ENCODE data around the gene NUP35.

The NUP35 gene, protein sequence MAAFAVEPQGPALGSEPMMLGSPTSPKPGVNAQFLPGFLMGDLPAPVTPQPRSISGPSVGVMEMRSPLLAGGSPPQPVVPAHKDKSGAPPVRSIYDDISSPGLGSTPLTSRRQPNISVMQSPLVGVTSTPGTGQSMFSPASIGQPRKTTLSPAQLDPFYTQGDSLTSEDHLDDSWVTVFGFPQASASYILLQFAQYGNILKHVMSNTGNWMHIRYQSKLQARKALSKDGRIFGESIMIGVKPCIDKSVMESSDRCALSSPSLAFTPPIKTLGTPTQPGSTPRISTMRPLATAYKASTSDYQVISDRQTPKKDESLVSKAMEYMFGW

GRCh38 chr2:183124222-183124956 lies at the start of gene NUP35:
TSS of gene NUP35 (plus strand) at chr2:183124443. CDS start at chr2:183124458, 15 bp downstream.
- in situ Hi-C loops (cut with HindIII; ENCODE audit: low sequenced_read_pairs): no loop called here

GRCh38 chr2:183078163-183078463 lies 46.1 kb upstream of the NUP35 start:
- in situ Hi-C loops (cut with HindIII; ENCODE audit: low sequenced_read_pairs): no loop called here

DNA sequence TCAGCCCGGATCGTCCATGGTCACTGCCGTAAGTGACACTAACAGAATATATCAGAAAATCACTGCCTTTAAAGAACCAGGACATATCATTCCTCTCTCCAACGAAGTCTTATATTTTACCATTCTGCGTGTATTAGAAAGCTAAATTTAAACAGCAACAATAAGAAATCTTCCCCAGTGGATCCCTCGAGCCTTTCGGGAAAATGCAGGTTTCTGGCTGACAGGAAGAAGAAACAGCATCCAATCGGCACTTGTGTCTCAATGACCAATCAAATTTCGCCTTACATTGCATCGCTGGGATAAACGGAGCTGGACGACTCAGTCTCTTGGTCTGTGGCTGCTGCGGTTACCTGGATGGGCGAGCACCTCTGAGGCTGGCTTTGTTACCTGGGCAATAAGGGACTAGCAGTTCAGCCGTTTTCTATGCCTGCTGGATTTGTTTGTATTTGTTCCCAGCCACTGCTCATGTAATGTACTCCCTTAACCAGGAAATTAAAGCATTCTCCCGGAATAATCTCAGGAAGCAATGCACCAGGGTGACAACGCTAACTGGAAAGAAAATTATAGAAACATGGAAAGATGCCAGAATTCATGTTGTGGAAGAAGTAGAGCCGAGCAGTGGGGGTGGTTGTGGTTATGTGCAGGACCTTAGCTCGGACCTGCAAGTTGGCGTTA lies 45.6 kb upstream of the NUP35 start, which contains the start of gene DUSP19:
Gene DUSP19, plus strand, starts transcription at position 284 of the 675 bp plus-strand sequence. Its CDS starts 187 bp downstream, at position 471.
- in situ Hi-C loops (cut with HindIII; ENCODE audit: low sequenced_read_pairs): no loop called here

DNA sequence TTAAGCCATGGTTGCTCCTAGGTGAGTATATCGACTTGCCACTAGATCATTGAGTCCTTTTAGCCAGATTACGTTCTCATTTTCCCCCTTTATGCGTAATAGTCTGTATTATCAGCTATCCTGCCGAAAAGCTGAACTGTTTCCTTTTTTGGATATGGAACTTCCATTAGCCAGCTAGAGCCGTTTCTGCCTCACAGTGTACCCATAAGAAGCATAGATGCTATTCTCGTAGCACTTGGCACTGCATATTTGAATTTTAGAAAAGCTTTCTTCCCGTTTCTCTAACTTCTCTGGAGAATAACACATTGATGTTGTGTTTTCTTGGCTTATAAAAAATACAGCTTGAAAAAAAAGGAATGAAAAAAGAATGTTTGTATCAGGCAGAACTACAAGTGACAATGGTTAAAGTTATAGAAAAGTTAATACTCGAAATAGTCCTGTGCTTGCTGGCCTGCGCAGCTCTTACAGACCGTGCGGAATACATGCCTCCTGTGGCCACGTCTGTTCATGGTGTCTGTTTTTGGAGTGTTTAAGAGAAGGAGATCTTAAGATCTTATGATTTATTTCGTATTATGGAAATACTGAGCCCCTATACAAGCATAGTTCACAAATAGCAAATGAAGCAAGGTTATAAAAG lies 45.0 kb upstream of the NUP35 start:
- in situ Hi-C loops (cut with HindIII; ENCODE audit: low sequenced_read_pairs): no loop called here

GRCh38 chr2:183081911-183082310 lies 42.3 kb upstream of the NUP35 start:
- in situ Hi-C loops (cut with HindIII; ENCODE audit: low sequenced_read_pairs): no loop called here

GRCh38 chr2:183088061-183088460 lies 36.2 kb upstream of the NUP35 start:
- in situ Hi-C loops (cut with HindIII; ENCODE audit: low sequenced_read_pairs): no loop called here

DNA sequence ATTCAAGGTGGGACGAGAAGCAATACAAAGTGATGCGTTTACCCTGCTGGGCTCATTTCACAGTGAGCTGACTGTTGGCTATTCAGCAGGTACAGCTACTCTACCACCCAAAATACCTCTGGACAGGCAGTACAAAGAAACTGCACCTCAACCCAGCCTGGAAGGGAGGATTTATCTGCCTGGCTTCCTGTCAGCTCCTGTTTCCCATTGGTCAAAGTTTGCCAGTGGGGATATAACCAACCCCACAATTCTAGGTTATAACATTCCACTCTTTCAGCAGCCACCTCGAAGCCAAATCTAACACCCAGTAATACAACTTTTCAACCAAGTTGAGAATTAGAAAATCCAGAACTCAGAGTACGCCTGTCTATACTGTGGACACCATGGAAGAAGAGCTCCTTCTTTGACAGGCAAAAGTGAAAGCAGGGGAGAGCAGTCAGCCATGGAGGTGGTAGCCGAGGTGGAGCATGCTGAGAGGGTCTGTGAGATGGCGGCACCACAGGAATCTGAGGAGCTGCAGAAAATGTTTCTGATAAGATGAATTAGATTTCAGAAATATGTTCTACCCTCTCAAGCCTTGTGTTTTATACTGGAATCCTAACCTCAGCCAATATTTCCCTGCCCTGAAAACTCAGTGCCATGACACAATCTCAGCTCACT lies 34.9 kb upstream of the NUP35 start:
- in situ Hi-C loops (cut with HindIII; ENCODE audit: low sequenced_read_pairs): no loop called here

- in situ Hi-C loops (cut with HindIII; ENCODE audit: low sequenced_read_pairs): no loop called here
Measured at GRCh38 chr2:183091318-183091953, 32.8 kb upstream of the NUP35 start.

DNA sequence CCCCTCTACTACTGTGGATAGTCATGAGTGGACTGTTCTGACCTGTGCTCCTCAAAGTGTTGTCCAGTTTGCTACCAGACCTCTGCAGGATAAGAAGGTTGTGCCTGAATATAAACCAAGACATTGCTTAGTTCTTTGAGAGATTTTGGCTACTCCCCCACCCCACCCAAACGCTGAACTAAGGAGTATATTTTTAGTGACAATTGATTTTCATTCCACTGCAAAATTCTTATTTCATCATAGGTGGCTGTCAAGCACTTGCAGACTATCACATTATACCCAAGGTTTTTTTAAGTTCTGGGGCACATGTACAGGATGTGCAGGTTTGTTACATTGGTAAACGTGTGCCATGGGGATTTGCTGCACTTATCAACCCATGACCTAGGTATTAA lies 32.3 kb upstream of the NUP35 start:
- in situ Hi-C loops (cut with HindIII; ENCODE audit: low sequenced_read_pairs): no loop called here

DNA sequence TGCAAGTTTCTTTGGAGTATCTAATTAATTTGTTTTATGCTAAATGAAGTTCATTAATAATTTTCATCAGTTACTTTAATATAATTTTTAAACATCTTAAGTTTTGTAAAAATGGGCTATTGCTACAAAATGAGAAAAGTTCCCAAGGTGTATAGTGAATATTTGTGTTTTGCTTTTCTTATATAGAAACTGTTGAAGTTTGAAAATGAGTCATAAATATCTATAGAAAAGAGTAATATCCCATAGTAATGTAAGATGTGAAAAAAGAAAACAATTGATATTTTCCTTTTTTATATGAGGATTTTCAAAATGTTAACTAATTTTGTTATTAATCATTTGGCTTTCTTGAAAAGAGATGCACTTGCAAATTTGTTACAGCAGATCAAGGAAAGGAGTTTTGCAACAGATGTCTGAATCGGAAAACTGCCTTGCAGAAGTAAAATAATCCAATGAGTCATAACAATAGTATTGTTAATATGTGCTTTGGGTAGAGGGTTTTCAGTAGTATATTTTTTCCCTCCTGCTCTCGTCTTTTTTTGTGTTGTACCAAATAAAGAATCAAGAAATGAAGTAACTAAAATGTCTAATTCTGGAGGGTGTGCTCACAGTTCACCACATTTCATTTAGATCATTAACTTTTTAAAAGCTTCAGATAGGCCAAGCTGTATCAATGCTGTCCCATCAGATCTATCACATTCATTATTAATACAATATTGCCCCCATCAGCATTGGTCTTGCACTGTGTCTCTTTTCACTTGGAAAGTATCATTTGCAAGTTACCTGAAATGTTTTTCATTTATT lies 30.2 kb upstream of the NUP35 start:
- in situ Hi-C loops (cut with HindIII; ENCODE audit: low sequenced_read_pairs): no loop called here

GRCh38 chr2:183105402-183106134 lies 18.7 kb upstream of the NUP35 start:
- in situ Hi-C loops (cut with HindIII; ENCODE audit: low sequenced_read_pairs): no loop called here

DNA sequence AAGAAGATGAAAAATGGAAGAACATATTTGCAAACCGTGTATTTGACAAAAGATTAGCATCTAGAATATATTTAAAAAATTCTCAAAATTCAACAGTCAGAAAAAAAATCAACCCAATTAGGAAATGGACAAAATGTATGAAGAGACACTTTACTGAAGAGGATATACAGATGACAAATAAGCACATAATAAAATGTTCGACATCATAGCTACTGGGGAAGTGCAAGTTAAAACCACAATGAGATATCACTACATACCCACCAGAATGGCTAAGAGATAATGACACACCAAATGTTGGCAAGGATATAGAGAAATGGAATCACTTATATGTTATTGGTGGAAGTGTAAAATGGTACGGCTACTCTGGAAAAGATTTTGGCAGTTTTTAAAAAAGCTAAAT lies 11.7 kb upstream of the NUP35 start:
- in situ Hi-C loops (cut with HindIII; ENCODE audit: low sequenced_read_pairs): no loop called here

DNA sequence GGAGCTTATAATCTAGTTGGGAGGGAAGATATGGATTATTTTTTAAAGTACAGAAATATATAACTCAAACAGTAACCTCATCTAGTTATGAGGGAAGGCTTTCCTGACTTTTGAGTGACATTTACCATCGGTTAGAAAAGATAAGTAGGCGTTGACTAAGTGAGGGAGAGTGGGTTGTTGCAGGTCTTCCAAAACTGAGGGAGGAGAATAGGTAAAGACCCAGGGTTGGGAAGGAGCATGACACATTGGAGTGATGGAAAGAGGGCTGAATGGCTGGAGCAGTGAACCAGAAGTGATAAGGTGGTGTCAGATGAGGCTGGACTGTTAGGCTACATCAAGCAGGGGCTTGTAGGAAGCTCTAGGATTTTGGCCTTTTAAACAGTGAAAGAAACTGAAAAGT lies 10.6 kb upstream of the NUP35 start:
- in situ Hi-C loops (cut with HindIII; ENCODE audit: low sequenced_read_pairs): no loop called here

GRCh38 chr2:183117226-183117625 lies 7.0 kb upstream of the NUP35 start:
- in situ Hi-C loops (cut with HindIII; ENCODE audit: low sequenced_read_pairs): no loop called here

- in situ Hi-C loops (cut with HindIII; ENCODE audit: low sequenced_read_pairs): no loop called here
Measured at GRCh38 chr2:183123117-183123958, 905 bp upstream of the NUP35 start.

DNA sequence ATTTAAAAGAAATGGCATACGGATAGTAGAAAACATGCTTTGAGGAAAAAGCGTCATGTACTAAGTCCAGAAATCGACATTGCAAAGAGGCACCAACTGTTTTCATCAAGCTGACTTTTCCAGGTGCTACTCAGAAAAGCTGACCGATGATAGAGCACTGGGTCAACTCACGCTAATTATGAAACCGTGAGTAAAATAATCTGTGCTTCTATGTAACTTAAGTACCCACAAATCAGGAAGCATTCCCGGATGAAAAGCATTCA lies 353 bp upstream of the NUP35 start:
- in situ Hi-C loops (cut with HindIII; ENCODE audit: low sequenced_read_pairs): no loop called here

DNA sequence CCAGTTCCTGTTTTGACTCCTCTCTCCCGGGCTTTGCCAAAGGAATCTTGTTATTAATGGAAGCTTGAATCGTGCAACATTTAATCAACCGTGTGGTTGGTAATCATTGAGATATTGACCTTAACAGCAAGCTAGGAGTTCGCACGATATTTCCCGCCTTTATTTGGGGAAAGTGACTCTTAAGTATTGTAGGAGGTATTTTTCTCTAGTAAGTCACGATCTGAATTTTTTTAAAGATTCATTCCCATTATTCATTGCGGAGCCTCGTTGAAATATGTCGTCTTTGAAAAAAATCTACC lies 663 bp downstream of the NUP35 start:
- in situ Hi-C loops (cut with HindIII; ENCODE audit: low sequenced_read_pairs): no loop called here

DNA sequence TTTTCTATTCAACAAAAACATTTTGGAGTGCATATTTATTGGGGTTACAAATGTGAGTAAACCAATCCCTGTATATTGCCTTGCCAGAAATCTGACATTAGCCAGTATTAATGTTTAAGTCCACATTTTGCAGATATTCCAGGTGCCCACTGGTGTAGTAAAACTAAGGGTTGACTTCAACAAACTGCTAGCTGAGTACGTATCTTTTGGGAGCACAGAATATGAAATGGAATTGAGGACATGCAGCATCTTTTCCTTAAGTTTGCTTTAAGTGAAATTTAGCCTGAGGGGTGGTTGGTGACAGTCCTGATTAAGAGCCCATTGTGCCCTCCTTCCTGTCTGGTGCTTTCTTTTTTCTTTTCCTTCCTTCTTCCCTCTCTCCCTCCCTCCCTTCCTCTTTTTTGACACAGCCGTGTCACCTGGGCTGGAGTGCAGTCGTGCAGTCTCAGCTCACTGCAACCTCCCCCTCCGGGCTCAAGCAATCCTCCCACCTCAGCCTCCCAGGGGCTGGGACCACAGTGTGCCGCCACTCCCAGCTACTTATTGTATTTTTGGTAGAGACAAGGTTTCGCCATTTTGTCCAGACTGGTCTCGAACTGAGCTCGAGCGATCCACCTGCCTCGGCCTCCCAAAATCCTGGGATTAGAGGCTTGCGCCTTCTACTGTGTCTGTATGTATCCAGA lies 1.6 kb downstream of the NUP35 start:
- in situ Hi-C loops (cut with HindIII; ENCODE audit: low sequenced_read_pairs): no loop called here
